Measurements from ENCODE around the gene POLR1G.
A peak's percentile ranks its signal among the peaks of the same experiment; 100 is the strongest.

Gene POLR1G

GRCh38 chr19:45448425-45448756 is 41.9 kb downstream of the POLR1G start:
- H3K4me3 ChIP-seq (ENCODE audit: low read depth, low read length), result no peak overlapping the region
- TF ChIP-seq CTCF (conservative IDR thresholded peaks at IDR 0.05; ENCODE audit: low read depth, low read length), result no peak
- DNase-seq (ENCODE audit: low read depth), result no peak

- peak; percentile 78 for DNase-seq (ENCODE audit: low read depth)
- no peak for TF ChIP-seq CTCF (conservative IDR thresholded peaks at IDR 0.05; ENCODE audit: low read depth, low read length)
- H3K4me3 ChIP-seq (ENCODE audit: low read depth, low read length), result no peak overlapping the region
Measured at GRCh38 chr19:45448887-45449299, 42.4 kb downstream of the POLR1G start.

- no peak for DNase-seq (ENCODE audit: low read depth)
- H3K4me3 ChIP-seq (ENCODE audit: low read depth, low read length), result peak overlapping the region; percentile 60
Measured at GRCh38 chr19:45450012-45450333, 43.5 kb downstream of the POLR1G start.

GRCh38 chr19:45451131-45451849 is 44.8 kb downstream of the POLR1G start:
- no peak for TF ChIP-seq CTCF (conservative IDR thresholded peaks at IDR 0.05; ENCODE audit: low read depth, low read length)
- DNase-seq (ENCODE audit: low read depth), result peak; percentile 88
- H3K4me3 ChIP-seq (ENCODE audit: low read depth, low read length), result peak overlapping the region; percentile 77

More at GRCh38 chr19:45450012-45450333, 43.5 kb downstream of the POLR1G start:
- TF ChIP-seq CTCF (conservative IDR thresholded peaks at IDR 0.05; ENCODE audit: low read depth, low read length), result no peak

DNA sequence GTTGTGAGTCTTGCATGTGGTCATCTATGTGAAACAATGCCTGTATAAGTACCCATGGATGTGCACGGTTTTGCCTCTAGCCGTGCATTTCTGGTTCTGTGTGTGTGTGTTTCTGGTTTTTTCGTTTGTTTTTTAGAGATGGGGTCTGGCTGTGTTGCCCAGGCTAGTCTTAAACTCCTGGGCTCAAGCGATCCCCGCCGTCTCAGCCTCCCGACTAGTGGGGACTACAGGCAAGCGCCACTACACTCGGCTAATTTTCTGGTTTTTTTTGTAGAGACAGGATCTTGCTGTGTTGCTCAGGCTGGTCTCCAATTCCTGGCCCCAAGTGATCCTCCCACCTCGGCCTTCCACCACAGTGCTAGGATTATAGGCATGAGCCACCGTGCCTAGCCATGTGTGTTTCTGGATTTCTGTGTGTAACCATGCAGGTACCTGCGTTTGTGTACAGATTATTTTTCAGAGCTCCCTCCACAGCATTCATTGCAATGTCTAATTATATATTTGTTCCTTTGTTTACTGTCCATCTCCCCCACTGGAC is 45.5 kb downstream of the POLR1G start:
- DNase-seq (ENCODE audit: low read depth), result no peak
- H3K4me3 ChIP-seq (ENCODE audit: low read depth, low read length), result no peak overlapping the region
- TF ChIP-seq CTCF (conservative IDR thresholded peaks at IDR 0.05; ENCODE audit: low read depth, low read length), result no peak

DNA sequence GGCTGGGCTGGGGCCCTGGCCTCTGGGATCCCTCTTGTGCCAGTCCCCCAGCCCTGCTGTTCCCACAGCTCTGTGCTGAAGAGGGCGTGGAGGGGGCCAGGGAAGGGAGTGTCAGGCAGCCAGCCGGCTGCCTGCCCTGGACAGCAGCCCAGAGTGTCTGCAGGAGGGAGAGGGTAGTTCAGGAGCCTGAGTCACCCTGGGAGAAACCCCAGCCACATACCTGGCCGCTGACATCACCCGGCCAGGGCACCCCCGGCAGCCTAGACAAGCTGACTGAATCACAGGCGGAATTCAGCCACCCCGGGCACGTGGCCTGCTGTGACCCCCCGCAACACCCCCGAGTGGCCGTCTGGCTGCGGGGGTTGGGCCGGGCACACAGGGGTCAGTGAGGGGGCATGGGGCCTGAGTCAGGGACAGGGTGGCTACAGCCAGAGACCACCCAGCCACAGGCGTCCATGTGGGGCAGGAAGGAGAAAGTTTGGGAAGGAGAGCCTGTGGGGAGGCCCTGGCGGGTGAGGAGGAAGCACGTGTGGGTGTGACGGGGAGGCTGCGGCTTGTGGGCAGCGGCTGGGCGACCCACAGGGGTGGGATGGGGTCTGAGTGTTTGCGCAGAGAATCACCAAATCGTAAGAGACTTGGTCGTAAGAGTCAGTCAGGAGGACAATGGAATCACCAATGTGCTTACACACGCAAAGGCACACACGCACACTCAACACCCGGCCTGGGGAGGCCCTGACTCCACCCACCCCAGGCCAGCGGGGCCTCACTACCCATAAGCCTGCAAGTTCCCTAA is 49.5 kb downstream of the POLR1G start:
- H3K4me3 ChIP-seq (ENCODE audit: low read depth, low read length), result peak overlapping the region; percentile 33
- DNase-seq (ENCODE audit: low read depth), result peak; percentile 99
- no peak for TF ChIP-seq CTCF (conservative IDR thresholded peaks at IDR 0.05; ENCODE audit: low read depth, low read length)
